Measurements from ENCODE around the gene CABP7. TPM values are rescaled to one million over a fixed set of nuclear protein-coding genes. Genes with fewer than 3 reads are reported as not detected.

CABP7 gene
- total and polyA plus RNA-seq, 9 donors, result 0.04 to 0.23 (median 0.07) TPM; not detected in 6

DNA sequence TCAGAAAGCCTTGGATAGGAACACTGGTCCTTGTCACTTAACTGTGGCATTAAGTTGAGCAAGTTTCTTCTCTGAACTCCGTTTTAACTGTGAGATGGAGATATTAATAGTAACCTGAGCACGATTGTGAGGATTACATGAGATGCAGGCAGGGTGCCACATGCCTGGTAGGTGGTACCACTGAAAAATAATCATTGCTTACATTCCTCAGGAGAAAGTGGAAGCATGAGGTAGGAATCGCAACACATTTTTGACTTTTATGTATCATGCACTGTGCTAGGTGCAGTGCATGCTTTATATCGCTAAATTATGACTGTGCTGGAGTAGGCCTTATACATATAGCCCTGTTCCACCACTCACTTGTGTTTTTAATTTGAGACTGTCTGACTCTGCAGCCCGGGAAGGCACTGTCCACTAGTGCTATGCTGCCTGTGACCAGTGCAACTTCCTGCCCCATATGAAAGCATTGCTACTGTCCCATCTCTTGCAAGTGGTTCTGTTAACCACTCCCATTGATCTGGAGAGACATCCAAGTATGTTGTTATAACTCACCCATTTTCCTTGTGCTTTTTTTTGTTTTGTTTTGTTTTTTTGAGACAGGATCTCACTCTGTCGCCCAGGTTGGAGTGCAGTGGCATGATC lies 48.4 kb downstream of the CABP7 start:
- no peak for DNase-seq
- Histone ChIP-seq H3K27ac (no peak overlapping the region), H3K9me3 (no peaks in the 10 kb centered on the region), H3K4me3 (peak overlapping the region; percentile 97), H3K4me1 (ENCODE audit: insufficient read depth) (peaks cover 10% of the 10 kb centered on the region), H3K27me3 (no peaks in the 10 kb centered on the region), H3K36me3 (no peaks in the 10 kb centered on the region)
- intact Hi-C loops (cut with DNase I), result loop anchor here in 1 of 4 donors (10.0 kb wide), 1 partner anchor 237 kb away; no protein-coding TSS in a partner anchor
- TF ChIP-seq POLR2A (IDR thresholded peaks at IDR 0.05) (no peak), EP300 (IDR thresholded peaks at IDR 0.05) (no peak)
- TF ChIP-seq, protein P1, sequence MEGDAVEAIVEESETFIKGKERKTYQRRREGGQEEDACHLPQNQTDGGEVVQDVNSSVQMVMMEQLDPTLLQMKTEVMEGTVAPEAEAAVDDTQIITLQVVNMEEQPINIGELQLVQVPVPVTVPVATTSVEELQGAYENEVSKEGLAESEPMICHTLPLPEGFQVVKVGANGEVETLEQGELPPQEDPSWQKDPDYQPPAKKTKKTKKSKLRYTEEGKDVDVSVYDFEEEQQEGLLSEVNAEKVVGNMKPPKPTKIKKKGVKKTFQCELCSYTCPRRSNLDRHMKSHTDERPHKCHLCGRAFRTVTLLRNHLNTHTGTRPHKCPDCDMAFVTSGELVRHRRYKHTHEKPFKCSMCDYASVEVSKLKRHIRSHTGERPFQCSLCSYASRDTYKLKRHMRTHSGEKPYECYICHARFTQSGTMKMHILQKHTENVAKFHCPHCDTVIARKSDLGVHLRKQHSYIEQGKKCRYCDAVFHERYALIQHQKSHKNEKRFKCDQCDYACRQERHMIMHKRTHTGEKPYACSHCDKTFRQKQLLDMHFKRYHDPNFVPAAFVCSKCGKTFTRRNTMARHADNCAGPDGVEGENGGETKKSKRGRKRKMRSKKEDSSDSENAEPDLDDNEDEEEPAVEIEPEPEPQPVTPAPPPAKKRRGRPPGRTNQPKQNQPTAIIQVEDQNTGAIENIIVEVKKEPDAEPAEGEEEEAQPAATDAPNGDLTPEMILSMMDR (IDR thresholded peaks at IDR 0.05), result no peak
- WGBS, 3 donors, result 28 to 40% (median 33%) methylated on average over 6 of the region's 6 CpGs

DNA sequence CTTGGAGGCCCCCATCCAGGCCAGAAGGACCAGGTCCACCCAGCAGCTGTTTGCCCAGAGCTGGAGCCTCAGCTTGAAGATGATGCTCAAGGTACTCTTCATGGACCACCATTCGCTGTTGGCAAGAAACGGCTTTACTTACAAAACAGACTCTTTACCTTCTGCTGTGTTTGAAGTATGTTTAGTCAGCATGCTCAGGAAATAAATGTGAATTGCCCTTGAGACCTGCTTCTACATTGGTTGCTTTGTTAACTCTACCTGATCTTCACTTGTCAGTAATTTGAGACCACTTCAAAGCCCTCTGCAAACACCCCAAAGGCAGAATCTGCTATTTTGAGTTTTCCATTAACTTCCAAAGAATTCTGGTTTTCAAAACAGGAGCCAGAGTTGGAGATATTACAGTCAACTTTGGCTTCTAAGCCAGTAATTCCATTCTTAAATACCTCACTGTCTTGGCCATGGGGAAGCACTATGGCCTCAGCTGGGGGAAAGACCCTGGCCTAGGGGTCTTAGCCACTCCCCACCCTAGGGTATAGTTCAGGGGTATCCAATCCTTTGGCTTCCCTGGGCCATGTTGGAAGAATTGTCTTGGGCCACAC lies 50.0 kb downstream of the CABP7 start:
- intact Hi-C loops (cut with DNase I), result loop anchor here in 1 of 4 donors (10.0 kb wide), 1 partner anchor 235 kb away; no protein-coding TSS in a partner anchor
- 87 to 94% (median 94%) methylated on average over 2 of the region's 2 CpGs for WGBS, 3 donors
- Histone ChIP-seq H3K9me3 (no peaks in the 10 kb centered on the region), H3K4me1 (ENCODE audit: insufficient read depth) (peaks cover 10% of the 10 kb centered on the region), H3K27ac (no peak overlapping the region), H3K4me3 (no peak overlapping the region), H3K27me3 (no peaks in the 10 kb centered on the region), H3K36me3 (no peaks in the 10 kb centered on the region)
- TF ChIP-seq EP300 (IDR thresholded peaks at IDR 0.05), result no peak
- TF ChIP-seq, protein P1 (IDR thresholded peaks at IDR 0.05), result no peak
- no peak for TF ChIP-seq POLR2A (IDR thresholded peaks at IDR 0.05)
- DNase-seq, result no peak

DNA sequence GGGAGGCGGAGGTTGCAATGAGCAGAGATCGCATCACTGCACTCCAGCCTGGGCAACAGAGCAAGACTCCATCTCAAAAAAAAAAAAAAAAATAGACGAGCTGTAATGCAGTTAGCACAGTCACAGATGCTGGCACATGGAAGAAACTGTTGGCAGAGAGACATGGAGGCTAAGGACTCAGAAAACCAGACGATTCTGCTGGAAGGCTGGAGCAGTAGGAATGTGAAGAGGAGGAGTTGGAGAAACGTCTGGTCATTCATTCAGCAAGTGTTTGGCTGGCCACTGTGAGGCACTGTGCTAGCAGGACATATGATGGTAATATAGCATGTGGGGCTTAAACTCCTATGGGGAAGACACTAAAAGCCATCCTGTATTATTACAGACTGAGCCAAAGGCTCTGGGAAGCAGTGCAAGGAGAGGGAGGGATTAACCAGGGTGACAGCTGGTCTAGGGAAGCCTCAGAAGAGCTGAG lies 52.4 kb downstream of the CABP7 start:
- TF ChIP-seq, protein P1 (IDR thresholded peaks at IDR 0.05), result no peak
- TF ChIP-seq EP300 (IDR thresholded peaks at IDR 0.05), result no peak
- no peak for TF ChIP-seq POLR2A (IDR thresholded peaks at IDR 0.05)
- 43 to 47% (median 45%) methylated on average over 5 of the region's 5 CpGs for WGBS, 3 donors
- H3K27me3 ChIP-seq, result no peaks in the 10 kb centered on the region
- no peak overlapping the region for H3K4me3 ChIP-seq
- H3K36me3 ChIP-seq, result no peaks in the 10 kb centered on the region
- H3K4me1 ChIP-seq (ENCODE audit: insufficient read depth), result peaks cover 6% of the 10 kb centered on the region
- no peaks in the 10 kb centered on the region for H3K9me3 ChIP-seq
- intact Hi-C loops (cut with DNase I), result no loop called here
- no peak for DNase-seq
- H3K27ac ChIP-seq, result no peak overlapping the region

DNA sequence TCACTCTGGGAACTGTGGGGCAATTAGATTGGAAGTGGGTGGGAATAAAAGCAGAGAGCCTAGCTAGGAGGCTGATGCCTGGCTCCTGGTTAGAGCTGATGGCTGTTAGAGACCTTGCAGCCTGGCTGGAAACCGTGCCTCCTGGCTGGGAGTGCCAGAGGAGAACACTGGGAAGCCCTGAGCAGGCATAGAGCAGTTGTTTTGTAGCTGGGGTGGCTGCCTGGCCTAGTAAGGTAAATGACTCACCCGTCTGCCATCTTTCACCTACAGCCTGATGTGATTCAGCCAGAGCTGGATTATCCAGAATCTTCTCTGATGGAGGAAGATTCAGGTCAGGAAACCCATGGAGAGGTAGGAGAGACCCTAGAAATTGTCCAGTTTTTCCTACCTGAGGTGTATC lies 53.4 kb downstream of the CABP7 start:
- Histone ChIP-seq H3K36me3 (no peaks in the 10 kb centered on the region), H3K4me3 (no peak overlapping the region), H3K27ac (no peak overlapping the region), H3K4me1 (ENCODE audit: insufficient read depth) (peaks cover under 1% of the 10 kb centered on the region), H3K27me3 (no peaks in the 10 kb centered on the region), H3K9me3 (no peaks in the 10 kb centered on the region)
- no peak for DNase-seq
- intact Hi-C loops (cut with DNase I), result no loop called here
- 54 to 77% (median 71%) methylated on average over 2 of the region's 2 CpGs for WGBS, 3 donors
- TF ChIP-seq POLR2A (IDR thresholded peaks at IDR 0.05) (no peak), EP300 (IDR thresholded peaks at IDR 0.05) (no peak)
- TF ChIP-seq, protein P1 (IDR thresholded peaks at IDR 0.05), result no peak
